ENCODE results near the gene GPRIN3.

Gene GPRIN3

GRCh38 chr4:89331197-89331596 is 23.6 kb upstream of the GPRIN3 start:
- TF ChIP-seq CTCF (conservative IDR thresholded peaks at IDR 0.05; ENCODE audit: low read length), result no peak
- DNase-seq (ENCODE audit: low read depth), result no peak
- no peak overlapping the region for H3K4me3 ChIP-seq (ENCODE audit: low read length)

- no peak for DNase-seq (ENCODE audit: low read depth)
- no peak for TF ChIP-seq CTCF (conservative IDR thresholded peaks at IDR 0.05; ENCODE audit: low read length)
- H3K4me3 ChIP-seq (ENCODE audit: low read length), result no peak overlapping the region
Measured at GRCh38 chr4:89329280-89329679, 21.7 kb upstream of the GPRIN3 start.

- peak; percentile 25 for DNase-seq (ENCODE audit: low read depth)
Measured at GRCh38 chr4:89324671-89325070, 17.1 kb upstream of the GPRIN3 start.

GRCh38 chr4:89322671-89323070 is 15.1 kb upstream of the GPRIN3 start:
- no peak for DNase-seq (ENCODE audit: low read depth)
- no peak for TF ChIP-seq CTCF (conservative IDR thresholded peaks at IDR 0.05; ENCODE audit: low read length)
- no peak overlapping the region for H3K4me3 ChIP-seq (ENCODE audit: low read length)

More at GRCh38 chr4:89324671-89325070, 17.1 kb upstream of the GPRIN3 start:
- no peak for TF ChIP-seq CTCF (conservative IDR thresholded peaks at IDR 0.05; ENCODE audit: low read length)
- no peak overlapping the region for H3K4me3 ChIP-seq (ENCODE audit: low read length)

- TF ChIP-seq CTCF (conservative IDR thresholded peaks at IDR 0.05; ENCODE audit: low read length), result no peak
- no peak overlapping the region for H3K4me3 ChIP-seq (ENCODE audit: low read length)
- no peak for DNase-seq (ENCODE audit: low read depth)
Measured at GRCh38 chr4:89319756-89320155, 12.2 kb upstream of the GPRIN3 start.

GRCh38 chr4:89316931-89317366 is 9.3 kb upstream of the GPRIN3 start:
- no peak overlapping the region for H3K4me3 ChIP-seq (ENCODE audit: low read length)
- peak; percentile 60 for DNase-seq (ENCODE audit: low read depth)
- TF ChIP-seq CTCF (conservative IDR thresholded peaks at IDR 0.05; ENCODE audit: low read length), result no peak

GRCh38 chr4:89316211-89316610 is 8.6 kb upstream of the GPRIN3 start:
- no peak for TF ChIP-seq CTCF (conservative IDR thresholded peaks at IDR 0.05; ENCODE audit: low read length)
- no peak overlapping the region for H3K4me3 ChIP-seq (ENCODE audit: low read length)
- DNase-seq (ENCODE audit: low read depth), result peak; percentile 9

Measured in AG10803 (cell line).